ENCODE measurements around the gene STRADA. TPM values are rescaled to one million over a fixed set of nuclear protein-coding genes. Genes with fewer than 3 reads are reported as not detected.

STRADA gene, protein sequence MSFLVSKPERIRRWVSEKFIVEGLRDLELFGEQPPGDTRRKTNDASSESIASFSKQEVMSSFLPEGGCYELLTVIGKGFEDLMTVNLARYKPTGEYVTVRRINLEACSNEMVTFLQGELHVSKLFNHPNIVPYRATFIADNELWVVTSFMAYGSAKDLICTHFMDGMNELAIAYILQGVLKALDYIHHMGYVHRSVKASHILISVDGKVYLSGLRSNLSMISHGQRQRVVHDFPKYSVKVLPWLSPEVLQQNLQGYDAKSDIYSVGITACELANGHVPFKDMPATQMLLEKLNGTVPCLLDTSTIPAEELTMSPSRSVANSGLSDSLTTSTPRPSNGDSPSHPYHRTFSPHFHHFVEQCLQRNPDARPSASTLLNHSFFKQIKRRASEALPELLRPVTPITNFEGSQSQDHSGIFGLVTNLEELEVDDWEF
- total RNA-seq = 14.6 and 22.8 TPM in 2 replicates
- 22.8 and 29.2 TPM in 2 replicates for polyA plus RNA-seq
- 17.3 and 23.4 TPM in 2 replicates for polyA plus RNA-seq (2012)
- polyA minus RNA-seq (ENCODE audit: low replicate concordance) = 54.0 and 54.5 TPM in 2 replicates

- Histone ChIP-seq H3K4me1 (ENCODE audit: control insufficient read depth, extremely low read depth, insufficient read depth, low read length) (peaks cover 3% of the 10 kb centered on the region), H3K9me3 (ENCODE audit: control insufficient read depth, insufficient read depth, low read depth, low read length) (no peaks in the 10 kb centered on the region), H4K20me1 (ENCODE audit: control insufficient read depth, extremely low read depth, insufficient read depth, low read length) (no peaks in the 10 kb centered on the region), H2AFZ (ENCODE audit: low read length) (peak within 1 kb of the TSS; percentile 75), H3K27ac (ENCODE audit: insufficient read depth, low read length) (peak within 1 kb of the TSS; percentile 80), H3K4me2 (ENCODE audit: extremely low read depth, insufficient read depth, low read length) (peak within 1 kb of the TSS; percentile 98), H3K79me2 (ENCODE audit: control insufficient read depth, insufficient read depth, low read length) (peaks cover 13% of the 10 kb centered on the region), H3K27me3 (ENCODE audit: control insufficient read depth, insufficient read depth, low read length) (no peaks in the 10 kb centered on the region), H3K36me3 (ENCODE audit: control insufficient read depth, insufficient read depth, low read length) (peaks cover 2% of the 10 kb centered on the region), H3K9ac (ENCODE audit: insufficient read depth, low read length) (peak within 1 kb of the TSS; percentile 79), H3K4me3 (replicated peaks in 1 of 4; ENCODE audit: control extremely low read depth in 1 of 4, insufficient read depth in 1 of 4, low read depth in 3 of 4, low read length in 4 of 4) (peak within 1 kb of the TSS; percentile 84 to 96 (median 92))
- DNase-seq (ENCODE audit: low read depth in 2 of 2) = peak; percentile 95
- TF ChIP-seq CTCF (conservative IDR thresholded peaks at IDR 0.05 in 1 of 2, IDR thresholded peaks at IDR 0.05 in 1 of 2; ENCODE audit: low read depth in 1 of 2, low read length in 2 of 2) = no peak
- no peak for TF ChIP-seq EZH2 (IDR thresholded peaks at IDR 0.05; ENCODE audit: low read length, missing control alignments)
Observed at GRCh38 chr17:63741408-63742173, at the start of gene STRADA. STRADA (minus strand) TSS chr17:63741799; CDS start chr17:63728369, 13,430 bp downstream.

DNA sequence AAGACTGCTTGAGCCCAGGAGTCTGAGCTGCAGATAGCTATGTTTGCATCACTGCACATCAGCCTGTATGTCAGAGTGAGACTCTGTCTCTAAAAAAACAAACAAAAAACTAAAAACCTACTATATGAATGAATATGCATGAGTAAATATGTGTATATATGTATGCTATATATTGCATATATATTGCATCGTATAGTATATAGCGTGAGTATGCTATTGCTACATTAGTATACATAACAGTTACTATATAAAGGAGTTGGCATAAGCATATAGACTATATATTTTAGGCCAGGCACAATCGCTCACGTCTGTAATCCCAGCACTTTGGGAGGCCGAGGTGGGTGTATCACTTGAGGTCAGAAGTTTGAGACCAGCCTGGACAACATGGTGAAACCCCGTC lies 48.5 kb upstream of the STRADA start:
- Histone ChIP-seq H2AFZ (ENCODE audit: low read length) (no peak overlapping the region), H4K20me1 (ENCODE audit: control insufficient read depth, extremely low read depth, insufficient read depth, low read length) (peaks cover 1% of the 10 kb centered on the region), H3K4me2 (ENCODE audit: extremely low read depth, insufficient read depth, low read length) (no peak overlapping the region), H3K9ac (ENCODE audit: insufficient read depth, low read length) (no peak overlapping the region), H3K27ac (ENCODE audit: insufficient read depth, low read length) (no peak overlapping the region), H3K4me3 (replicated peaks in 1 of 4; ENCODE audit: control extremely low read depth in 1 of 4, insufficient read depth in 1 of 4, low read depth in 3 of 4, low read length in 4 of 4) (no peak overlapping the region), H3K9me3 (ENCODE audit: control insufficient read depth, insufficient read depth, low read depth, low read length) (no peaks in the 10 kb centered on the region), H3K79me2 (ENCODE audit: control insufficient read depth, insufficient read depth, low read length) (peaks cover 38% of the 10 kb centered on the region), H3K27me3 (ENCODE audit: control insufficient read depth, insufficient read depth, low read length) (no peaks in the 10 kb centered on the region), H3K4me1 (ENCODE audit: control insufficient read depth, extremely low read depth, insufficient read depth, low read length) (no peaks in the 10 kb centered on the region), H3K36me3 (ENCODE audit: control insufficient read depth, insufficient read depth, low read length) (peaks cover 15% of the 10 kb centered on the region)
- no peak for DNase-seq (ENCODE audit: low read depth in 2 of 2)
- TF ChIP-seq EZH2 (IDR thresholded peaks at IDR 0.05; ENCODE audit: low read length, missing control alignments) (no peak), CTCF (conservative IDR thresholded peaks at IDR 0.05 in 1 of 2, IDR thresholded peaks at IDR 0.05 in 1 of 2; ENCODE audit: low read depth in 1 of 2, low read length in 2 of 2) (no peak)

All from fibroblast of lung (primary cell).